Neuron (in vitro differentiated cells): Measurements from ENCODE around the gene EPG5.
A peak's percentile ranks its signal among the peaks of the same experiment; 100 is the strongest.

ENCODE experiments used
- H2AFZ ChIP-seq: one replicate; pipeline ENCODE4 v1.6.1; 2013; ENCODE audit warnings: low read depth, mild to moderate bottlenecking, inconsistent platforms, low read length, moderate library complexity
- H3K27me3 ChIP-seq: one replicate; pipeline ENCODE4 v1.6.1; 2013; ENCODE audit warnings: low read length; ENCODE audit not compliant: insufficient read depth
- H3K36me3 ChIP-seq: one replicate; pipeline ENCODE4 v1.6.1; 2013; ENCODE audit warnings: low read length; ENCODE audit not compliant: insufficient read depth
- H3K4me1 ChIP-seq: one replicate; pipeline ENCODE4 v1.6.1; 2013; ENCODE audit warnings: low read length; ENCODE audit not compliant: insufficient read depth
- H3K4me3 ChIP-seq: 2 replicates; pipeline ENCODE4 v1.5.1; 2013; ENCODE audit warnings: mild to moderate bottlenecking, low read length, moderate library complexity
- H3K9me3 ChIP-seq: one replicate; pipeline ENCODE4 v1.6.1; 2013; ENCODE audit warnings: low read length

The EPG5 gene

GRCh38 chr18:45847119-45847518, 120.0 kb downstream of the EPG5 start:
- H3K4me1 ChIP-seq, result no peaks in the 10 kb centered on the region
- H3K36me3 ChIP-seq, result peaks cover 18% of the 10 kb centered on the region
- no peak overlapping the region for H2AFZ ChIP-seq
- H3K4me3 ChIP-seq, result no peak overlapping the region
- H3K27me3 ChIP-seq, result no peaks in the 10 kb centered on the region
- no peaks in the 10 kb centered on the region for H3K9me3 ChIP-seq

GRCh38 chr18:45845410-45845809, 121.7 kb downstream of the EPG5 start:
- Histone ChIP-seq H3K27me3 (no peaks in the 10 kb centered on the region), H3K4me1 (no peaks in the 10 kb centered on the region), H3K9me3 (no peaks in the 10 kb centered on the region), H3K4me3 (no peak overlapping the region), H3K36me3 (peaks cover 8% of the 10 kb centered on the region), H2AFZ (no peak overlapping the region)

GRCh38 chr18:45844938-45845337, 122.2 kb downstream of the EPG5 start:
- Histone ChIP-seq H3K4me1 (no peaks in the 10 kb centered on the region), H3K9me3 (no peaks in the 10 kb centered on the region), H3K36me3 (peaks cover 4% of the 10 kb centered on the region), H3K4me3 (no peak overlapping the region), H2AFZ (no peak overlapping the region), H3K27me3 (no peaks in the 10 kb centered on the region)

GRCh38 chr18:45843019-45843418, 124.1 kb downstream of the EPG5 start:
- H3K36me3 ChIP-seq, result no peaks in the 10 kb centered on the region
- H2AFZ ChIP-seq, result no peak overlapping the region
- H3K4me3 ChIP-seq, result no peak overlapping the region
- peaks cover 6% of the 10 kb centered on the region for H3K27me3 ChIP-seq
- no peaks in the 10 kb centered on the region for H3K4me1 ChIP-seq
- no peaks in the 10 kb centered on the region for H3K9me3 ChIP-seq

- H3K4me1 ChIP-seq, result peaks cover 3% of the 10 kb centered on the region
- no peak overlapping the region for H3K4me3 ChIP-seq
- H2AFZ ChIP-seq, result no peak overlapping the region
- no peaks in the 10 kb centered on the region for H3K36me3 ChIP-seq
- H3K27me3 ChIP-seq, result peaks cover 17% of the 10 kb centered on the region
- H3K9me3 ChIP-seq, result no peaks in the 10 kb centered on the region
These were observed 125.2 kb downstream of the EPG5 start for GRCh38 chr18:45841765-45842442.

- Histone ChIP-seq H3K36me3 (no peaks in the 10 kb centered on the region), H3K9me3 (no peaks in the 10 kb centered on the region), H3K4me1 (peaks cover 3% of the 10 kb centered on the region), H3K27me3 (peaks cover 24% of the 10 kb centered on the region), H3K4me3 (no peak overlapping the region), H2AFZ (no peak overlapping the region)
These were observed 125.9 kb downstream of the EPG5 start for GRCh38 chr18:45841060-45841764.

- Histone ChIP-seq H3K36me3 (no peaks in the 10 kb centered on the region), H3K9me3 (no peaks in the 10 kb centered on the region), H3K4me1 (peaks cover 3% of the 10 kb centered on the region), H2AFZ (no peak overlapping the region), H3K27me3 (peaks cover 36% of the 10 kb centered on the region), H3K4me3 (no peak overlapping the region)
These were observed 127.4 kb downstream of the EPG5 start for GRCh38 chr18:45839414-45840395.

- Histone ChIP-seq H2AFZ (no peak overlapping the region), H3K4me3 (no peak overlapping the region), H3K36me3 (no peaks in the 10 kb centered on the region), H3K4me1 (peaks cover 3% of the 10 kb centered on the region), H3K27me3 (peaks cover 41% of the 10 kb centered on the region), H3K9me3 (no peaks in the 10 kb centered on the region)
These were observed 128.6 kb downstream of the EPG5 start for GRCh38 chr18:45838302-45839070.

- Histone ChIP-seq H3K4me3 (peak overlapping the region; percentile 17), H3K9me3 (no peaks in the 10 kb centered on the region), H3K27me3 (peaks cover 41% of the 10 kb centered on the region), H3K36me3 (no peaks in the 10 kb centered on the region), H2AFZ (no peak overlapping the region), H3K4me1 (peaks cover 3% of the 10 kb centered on the region)
These were observed 129.7 kb downstream of the EPG5 start for GRCh38 chr18:45837283-45838070.

- H3K36me3 ChIP-seq, result no peaks in the 10 kb centered on the region
- H3K4me1 ChIP-seq, result peaks cover 3% of the 10 kb centered on the region
- no peak overlapping the region for H2AFZ ChIP-seq
- peaks cover 41% of the 10 kb centered on the region for H3K27me3 ChIP-seq
- no peaks in the 10 kb centered on the region for H3K9me3 ChIP-seq
- H3K4me3 ChIP-seq, result no peak overlapping the region
These were observed 130.6 kb downstream of the EPG5 start for GRCh38 chr18:45836242-45837205.

- no peaks in the 10 kb centered on the region for H3K36me3 ChIP-seq
- no peak overlapping the region for H3K4me3 ChIP-seq
- peaks cover 41% of the 10 kb centered on the region for H3K27me3 ChIP-seq
- H3K4me1 ChIP-seq, result peaks cover 3% of the 10 kb centered on the region
- H3K9me3 ChIP-seq, result no peaks in the 10 kb centered on the region
- no peak overlapping the region for H2AFZ ChIP-seq
These were observed 132.0 kb downstream of the EPG5 start for GRCh38 chr18:45835057-45835636.
